ENCODE results near the gene PFKFB3.

DNA sequence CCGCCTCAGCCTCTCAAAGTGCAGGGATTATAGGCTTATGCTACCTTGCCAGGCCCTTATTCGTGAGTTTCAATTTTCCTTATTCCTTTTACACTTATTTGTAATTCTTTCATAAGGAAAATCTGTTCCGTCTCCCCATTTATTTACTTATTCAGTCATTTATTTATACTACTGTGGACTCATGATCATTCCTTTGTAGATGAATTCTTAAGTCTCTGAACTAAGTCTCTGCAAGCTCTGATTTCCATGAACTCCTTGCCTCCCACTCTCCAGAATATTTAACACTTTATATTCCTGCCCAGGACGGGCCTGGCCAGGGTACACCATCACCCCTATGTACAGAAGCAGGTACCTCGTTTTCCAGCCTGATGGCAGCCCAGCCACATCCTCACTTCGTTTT lies 39.4 kb downstream of the PFKFB3 start:
- TF ChIP-seq, protein P1, sequence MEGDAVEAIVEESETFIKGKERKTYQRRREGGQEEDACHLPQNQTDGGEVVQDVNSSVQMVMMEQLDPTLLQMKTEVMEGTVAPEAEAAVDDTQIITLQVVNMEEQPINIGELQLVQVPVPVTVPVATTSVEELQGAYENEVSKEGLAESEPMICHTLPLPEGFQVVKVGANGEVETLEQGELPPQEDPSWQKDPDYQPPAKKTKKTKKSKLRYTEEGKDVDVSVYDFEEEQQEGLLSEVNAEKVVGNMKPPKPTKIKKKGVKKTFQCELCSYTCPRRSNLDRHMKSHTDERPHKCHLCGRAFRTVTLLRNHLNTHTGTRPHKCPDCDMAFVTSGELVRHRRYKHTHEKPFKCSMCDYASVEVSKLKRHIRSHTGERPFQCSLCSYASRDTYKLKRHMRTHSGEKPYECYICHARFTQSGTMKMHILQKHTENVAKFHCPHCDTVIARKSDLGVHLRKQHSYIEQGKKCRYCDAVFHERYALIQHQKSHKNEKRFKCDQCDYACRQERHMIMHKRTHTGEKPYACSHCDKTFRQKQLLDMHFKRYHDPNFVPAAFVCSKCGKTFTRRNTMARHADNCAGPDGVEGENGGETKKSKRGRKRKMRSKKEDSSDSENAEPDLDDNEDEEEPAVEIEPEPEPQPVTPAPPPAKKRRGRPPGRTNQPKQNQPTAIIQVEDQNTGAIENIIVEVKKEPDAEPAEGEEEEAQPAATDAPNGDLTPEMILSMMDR (IDR thresholded peaks at IDR 0.05; ENCODE audit: insufficient read depth, low read depth, low read length), result no peak
- TF ChIP-seq EZH2 (IDR thresholded peaks at IDR 0.05; ENCODE audit: insufficient read depth, low read length), result no peak

Data from astrocyte (in vitro differentiated cells and primary cell).